HEK293 (cell line): Measurements from ENCODE around the gene IQGAP3.

Experiments used
- GLI4 ChIP-seq: fragments of 450-650 bp; formaldehyde crosslinking; IDR thresholded peaks from 2 replicates; pipeline ENCODE4 v1.5.1; 2016; ENCODE audit warnings: missing biosample characterization, missing genetic modification characterization
- OSR2 ChIP-seq: fragments of 450-650 bp; formaldehyde crosslinking; IDR thresholded peaks from 2 replicates; pipeline ENCODE4 v1.5.1; 2016; ENCODE audit warnings: missing biosample characterization, missing genetic modification characterization
- OVOL3 ChIP-seq: fragments of 450-650 bp; formaldehyde crosslinking; IDR thresholded peaks from 2 replicates; pipeline ENCODE4 v1.5.1; 2016; ENCODE audit warnings: missing biosample characterization, missing genetic modification characterization
- PRDM6 ChIP-seq: fragments of 450-650 bp; formaldehyde crosslinking; IDR thresholded peaks from 2 replicates; pipeline ENCODE4 v1.5.1; 2017; ENCODE audit warnings: missing biosample characterization, missing genetic modification characterization
- SP7 ChIP-seq: fragments of 450-650 bp; formaldehyde crosslinking; IDR thresholded peaks from 2 replicates; pipeline ENCODE4 v1.5.1; 2016; ENCODE audit warnings: missing biosample characterization, missing genetic modification characterization
- TSHZ1 ChIP-seq: fragments of 450-650 bp; formaldehyde crosslinking; IDR thresholded peaks from 2 replicates; pipeline ENCODE4 v1.5.1; 2016; ENCODE audit warnings: missing biosample characterization, missing genetic modification characterization, borderline replicate concordance
- YY2 ChIP-seq: fragments of 450-650 bp; formaldehyde crosslinking; IDR thresholded peaks from 2 replicates; pipeline ENCODE4 v1.5.1; 2016; ENCODE audit warnings: missing biosample characterization, missing genetic modification characterization
- ZBTB10 ChIP-seq: fragments of 450-650 bp; formaldehyde crosslinking; IDR thresholded peaks from 2 replicates; pipeline ENCODE4 v1.5.1; 2016; ENCODE audit warnings: missing biosample characterization, missing genetic modification characterization
- ZBTB17 ChIP-seq: fragments of 450-650 bp; formaldehyde crosslinking; IDR thresholded peaks from 2 replicates; pipeline ENCODE4 v1.5.1; 2016; ENCODE audit warnings: missing biosample characterization, missing genetic modification characterization
- ZNF10 ChIP-seq: fragments of 450-650 bp; formaldehyde crosslinking; IDR thresholded peaks from 2 replicates; pipeline ENCODE4 v1.5.1; 2017; ENCODE audit warnings: missing biosample characterization, missing genetic modification characterization
- ZNF16 ChIP-seq: fragments of 450-650 bp; formaldehyde crosslinking; IDR thresholded peaks from 2 replicates; pipeline ENCODE4 v1.5.1; 2016; ENCODE audit warnings: low read depth, missing biosample characterization, missing genetic modification characterization
- ZNF174 ChIP-seq: fragments of 450-650 bp; formaldehyde crosslinking; IDR thresholded peaks from 2 replicates; pipeline ENCODE4 v1.5.0; 2017; ENCODE audit warnings: missing biosample characterization, mild to moderate bottlenecking, missing genetic modification characterization
- ZNF18 ChIP-seq: fragments of 450-650 bp; formaldehyde crosslinking; IDR thresholded peaks from 2 replicates; pipeline ENCODE4 v1.5.1; 2016; ENCODE audit warnings: missing biosample characterization, missing genetic modification characterization
- ZNF202 ChIP-seq: fragments of 450-650 bp; formaldehyde crosslinking; IDR thresholded peaks from 2 replicates; pipeline ENCODE4 v1.5.1; 2016; ENCODE audit warnings: missing biosample characterization, missing genetic modification characterization, borderline replicate concordance
- ZNF211 ChIP-seq: fragments of 450-650 bp; formaldehyde crosslinking; IDR thresholded peaks from 2 replicates; pipeline ENCODE4 v1.5.1; 2016; ENCODE audit warnings: low read depth, missing biosample characterization, missing genetic modification characterization
- ZNF221 ChIP-seq: fragments of 450-650 bp; formaldehyde crosslinking; IDR thresholded peaks from 2 replicates; pipeline ENCODE4 v1.5.1; 2017; ENCODE audit warnings: missing biosample characterization, missing genetic modification characterization, borderline replicate concordance
- ZNF223 ChIP-seq: fragments of 450-650 bp; formaldehyde crosslinking; IDR thresholded peaks from 2 replicates; pipeline ENCODE4 v1.5.1; 2016; ENCODE audit warnings: missing biosample characterization, missing genetic modification characterization
- ZNF23 ChIP-seq: fragments of 450-650 bp; formaldehyde crosslinking; IDR thresholded peaks from 2 replicates; pipeline ENCODE4 v1.5.1; 2016; ENCODE audit warnings: missing biosample characterization, missing genetic modification characterization, borderline replicate concordance
- ZNF521 ChIP-seq: fragments of 450-650 bp; formaldehyde crosslinking; IDR thresholded peaks from 2 replicates; pipeline ENCODE4 v1.5.1; 2017; ENCODE audit warnings: missing biosample characterization, mild to moderate bottlenecking, missing genetic modification characterization
- ZNF530 ChIP-seq: fragments of 450-650 bp; formaldehyde crosslinking; IDR thresholded peaks from 2 replicates; pipeline ENCODE4 v1.5.1; 2016; ENCODE audit warnings: low read depth, missing biosample characterization, missing genetic modification characterization
- ZNF624 ChIP-seq: fragments of 450-650 bp; formaldehyde crosslinking; IDR thresholded peaks from 2 replicates; pipeline ENCODE4 v1.5.1; 2017; ENCODE audit warnings: missing biosample characterization, missing genetic modification characterization
- ZNF692 ChIP-seq: fragments of 450-650 bp; formaldehyde crosslinking; IDR thresholded peaks from 2 replicates; pipeline ENCODE4 v1.5.1; 2016; ENCODE audit warnings: missing biosample characterization, missing genetic modification characterization
- ZNF704 ChIP-seq: fragments of 450-650 bp; formaldehyde crosslinking; IDR thresholded peaks from 2 replicates; pipeline ENCODE4 v1.5.1; 2016; ENCODE audit warnings: missing biosample characterization, missing genetic modification characterization
- ZNF768 ChIP-seq: fragments of 450-650 bp; formaldehyde crosslinking; IDR thresholded peaks from 2 replicates; pipeline ENCODE4 v1.5.1; 2018; ENCODE audit warnings: missing biosample characterization, mild to moderate bottlenecking, missing genetic modification characterization
- ZSCAN4 ChIP-seq: fragments of 450-650 bp; formaldehyde crosslinking; IDR thresholded peaks from 2 replicates; pipeline ENCODE4 v1.5.1; 2017; ENCODE audit warnings: missing biosample characterization, missing genetic modification characterization

The IQGAP3 gene

GRCh38 chr1:156591432-156592157 lies 19.2 kb upstream of the IQGAP3 start, which contains the start of gene NAXE (continued):
- TF ChIP-seq OSR2 (tag by site-specific recombination) (no peak), ZNF18 (tag by site-specific recombination) (peak; percentile 70; the same call in 1 of the 2 replicates), ZNF16 (no peak; the same call in 1 of the 2 replicates), ZNF221 (tag by site-specific recombination) (no peak), YY2 (no peak), SP7 (peak; percentile 7; the same call in 1 of the 2 replicates), ZNF692 (tag by site-specific recombination) (peak; percentile 95), ZNF521 (tag by site-specific recombination) (no peak), ZNF174 (tag by site-specific recombination) (no peak), ZNF530 (tag by site-specific recombination) (no peak), PRDM6 (tag by site-specific recombination) (no peak), ZNF768 (tag by site-specific recombination) (no peak), ZNF211 (tag by site-specific recombination) (no peak), OVOL3 (tag by site-specific recombination) (no peak; the same call in 1 of the 2 replicates), ZNF223 (tag by site-specific recombination) (no peak), ZNF23 (no peak), ZNF10 (tag by site-specific recombination) (no peak), ZSCAN4 (tag by site-specific recombination) (no peak), ZNF624 (tag by site-specific recombination) (no peak), GLI4 (tag by site-specific recombination) (no peak), ZNF202 (tag by site-specific recombination) (no peak), ZNF704 (no peak), ZBTB10 (tag by site-specific recombination) (peak; percentile 82; the same call in 1 of the 2 replicates), TSHZ1 (tag by site-specific recombination) (no peak), ZBTB17 (tag by site-specific recombination) (peak; percentile 60)
